HepG2 (cell line): ENCODE results near the gene DQX1. TPM values are rescaled to one million over a fixed set of nuclear protein-coding genes. Genes with fewer than 3 reads are reported as not detected.
A peak's percentile ranks its signal among the peaks of the same experiment; 100 is the strongest.

Experiments
- ESRRA ChIP-seq: sonication (generic); formaldehyde crosslinking; IDR thresholded peaks from 2 replicates; pipeline ENCODE4 v1.5.1; 2020; ENCODE audit warnings: mild to moderate bottlenecking, low read depth, missing genetic modification reagents
- GATAD1 ChIP-seq: IDR thresholded peaks from 2 replicates; pipeline ENCODE4 v1.6.1; 2016; ENCODE audit warnings: missing genetic modification reagents, missing compliant biosample characterization
- JUND ChIP-seq: sonication (generic); formaldehyde crosslinking; IDR thresholded peaks from 2 replicates; pipeline ENCODE4 v1.8.0; 2022; ENCODE audit warnings: mild to moderate bottlenecking, missing genetic modification reagents
- MEIS1 ChIP-seq: sonication (generic); formaldehyde crosslinking; IDR thresholded peaks from 2 replicates; pipeline ENCODE4 v1.9.0; 2021; ENCODE audit warnings: mild to moderate bottlenecking, missing genetic modification reagents, moderate library complexity, borderline replicate concordance
- MTA1 ChIP-seq: sonication (generic); formaldehyde crosslinking; IDR thresholded peaks from 2 replicates; pipeline ENCODE4 v1.4.0; 2020; ENCODE audit warnings: missing genetic modification reagents, mild to moderate bottlenecking, borderline replicate concordance
- POLR2A ChIP-seq, 2 experiments: IDR thresholded peaks; 2 replicates each; pipeline ENCODE4 v1.6.1; 2011; ENCODE audit warnings: low read depth in 2 of 2, low read length in 2 of 2, mild to moderate bottlenecking in 1 of 2, moderate library complexity in 1 of 2; ENCODE audit not compliant: insufficient read depth in 1 of 2
- PPARG ChIP-seq: conservative IDR thresholded peaks from 2 replicates; pipeline ENCODE4 v1.6.1; 2016; ENCODE audit warnings: missing biosample characterization, missing genetic modification reagents
- RAD51 ChIP-seq: fragments of 450-650 bp; IDR thresholded peaks from 2 replicates; pipeline ENCODE4 v1.6.1; 2016; ENCODE audit warnings: borderline replicate concordance
- RARG ChIP-seq: sonication (generic); formaldehyde crosslinking; IDR thresholded peaks from 2 replicates; pipeline ENCODE4 v1.4.0; 2020; ENCODE audit warnings: low read depth, mild to moderate bottlenecking, missing genetic modification reagents
- SAP130 ChIP-seq: IDR thresholded peaks from 2 replicates; pipeline ENCODE4 v1.6.1; 2016; ENCODE audit warnings: low read depth
- SMAD1 ChIP-seq: sonication (generic); formaldehyde crosslinking; IDR thresholded peaks from 2 replicates; pipeline ENCODE4 v1.4.0; 2020; ENCODE audit warnings: missing genetic modification reagents, low read depth, mild to moderate bottlenecking, borderline replicate concordance
- ZFP36 ChIP-seq: fragments of 150-350 bp; IDR thresholded peaks from 2 replicates; pipeline ENCODE4 v1.6.1; 2018; ENCODE audit warnings: borderline replicate concordance, low read length, low read depth; ENCODE audit not compliant: partially characterized antibody
- ZMYM3 ChIP-seq: sonication (generic); formaldehyde crosslinking; IDR thresholded peaks from 2 replicates; pipeline ENCODE4 v1.5.1; 2020; ENCODE audit warnings: mild to moderate bottlenecking, missing genetic modification reagents
- ZNF224 ChIP-seq: sonication (generic); formaldehyde crosslinking; IDR thresholded peaks from 2 replicates; pipeline ENCODE4 v1.5.0; 2020; ENCODE audit warnings: mild to moderate bottlenecking, missing genetic modification reagents
- ZNF430 ChIP-seq: sonication (generic); formaldehyde crosslinking; IDR thresholded peaks from 2 replicates; pipeline ENCODE4 v1.9.0; 2021; ENCODE audit warnings: mild to moderate bottlenecking, missing genetic modification reagents
- ZNF567 ChIP-seq: sonication (generic); formaldehyde crosslinking; IDR thresholded peaks from 2 replicates; pipeline ENCODE4 v1.8.1; 2023; ENCODE audit warnings: mild to moderate bottlenecking, missing genetic modification reagents, borderline replicate concordance
- ZNF780A ChIP-seq: sonication (generic); formaldehyde crosslinking; IDR thresholded peaks from 2 replicates; pipeline ENCODE4 v1.8.0; 2022; ENCODE audit warnings: mild to moderate bottlenecking, missing genetic modification reagents, moderate library complexity
- ZNF790 ChIP-seq: sonication (generic); formaldehyde crosslinking; IDR thresholded peaks from 2 replicates; pipeline ENCODE4 v1.8.0; 2022; ENCODE audit warnings: missing genetic modification reagents, mild to moderate bottlenecking, borderline replicate concordance
- polyA plus RNA-seq, 8 experiments: library from polyadenylated mRNA; depleted of rRNA in 3 of 8; stranded (reverse) in 7 of 8; unstranded in 1 of 8; fragments of >200 nt; fragmentation: Illumina TruSeq in 4 of 8; extraction: Trizol in 4 of 8; gene quantifications; 2 replicates each; pipeline versions ENCODE4 v1.2.1 to v1.2.3, GENCODE V29; 2011 to 2016; ENCODE audit warnings: low read depth in 4 of 8, missing spikeins in 1 of 8, mixed read lengths in 1 of 8; ENCODE audit not compliant: insufficient read depth in 1 of 8
- total RNA-seq, 5 experiments: library from RNA; depleted of rRNA; stranded (reverse); fragments of >200 nt; fragmentation: Illumina TruSeq; extraction: Trizol; gene quantifications; 2 replicates each; pipeline ENCODE4 v1.2.3, GENCODE V29; 2016; ENCODE audit warnings: low read depth in 1 of 5
- TF ChIP-seq, protein P1 (sequence below): IDR thresholded peaks from 2 replicates; pipeline ENCODE4 v1.6.1; 2016; ENCODE audit warnings: missing biosample characterization, missing genetic modification reagents, low read depth
- TF ChIP-seq, protein P2 (sequence below): sonication (generic); formaldehyde crosslinking; IDR thresholded peaks from 2 replicates; pipeline ENCODE4 v1.8.1; 2023; ENCODE audit warnings: mild to moderate bottlenecking, missing genetic modification reagents, borderline replicate concordance
- TF ChIP-seq, protein P3 (sequence below): sonication (generic); formaldehyde crosslinking; IDR thresholded peaks from 2 replicates; pipeline ENCODE4 v1.5.0; 2020; ENCODE audit warnings: mild to moderate bottlenecking, missing genetic modification reagents, borderline replicate concordance
- TF ChIP-seq, protein P4 (sequence below): sonication (generic); formaldehyde crosslinking; IDR thresholded peaks from 2 replicates; pipeline ENCODE4 v1.5.0; 2020; ENCODE audit warnings: missing genetic modification reagents, mild to moderate bottlenecking, borderline replicate concordance

DQX1 gene
- total and polyA plus RNA-seq, 2 of the 13 experiments (the other 11 are each of a cell fraction or from before 2014, with no cell fraction given) = 27.6 to 89.8 TPM

DNA sequence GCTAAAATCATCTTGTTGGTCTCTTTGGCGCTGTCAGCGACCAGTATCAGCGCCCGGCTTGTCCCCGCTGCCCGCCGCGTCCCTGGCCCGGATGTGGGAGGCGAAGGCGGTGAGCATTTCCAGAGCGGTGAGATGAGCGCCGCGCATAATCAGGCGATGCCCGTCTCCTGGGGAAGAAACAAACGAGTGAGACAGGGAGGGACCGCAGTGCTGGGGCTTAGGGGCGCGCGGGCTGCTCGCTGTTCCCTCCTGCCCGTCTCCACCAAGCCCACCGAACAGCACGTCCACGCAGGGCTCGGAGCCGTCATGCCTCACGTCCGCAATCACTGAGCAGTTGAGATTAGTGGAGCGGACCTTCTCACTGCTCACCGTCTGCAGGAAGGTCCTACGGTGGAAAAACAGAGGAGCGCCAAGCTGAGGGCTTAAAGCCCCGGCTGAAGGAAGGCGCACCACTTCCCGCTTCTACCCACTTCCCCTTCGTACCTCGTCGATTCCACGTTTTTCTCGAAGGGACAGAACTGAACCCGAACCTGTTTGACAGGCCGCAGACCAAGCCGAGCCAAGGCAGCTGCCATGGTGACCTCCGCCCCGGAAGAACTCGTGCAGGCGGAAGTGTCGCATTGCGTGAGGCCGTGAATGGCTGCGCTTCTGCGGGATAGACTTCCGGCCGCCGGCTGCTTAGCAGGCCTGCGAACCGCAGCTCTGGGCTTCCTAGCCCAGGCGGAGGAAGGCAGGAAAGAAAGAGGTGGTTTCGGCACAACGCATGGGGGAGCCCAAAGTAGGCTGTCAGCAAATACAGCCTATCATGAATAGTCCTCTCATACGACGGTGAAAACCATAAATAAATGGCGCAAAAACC, 53.7 kb downstream of the DQX1 start, which contains the start of gene MRPL53 (continued):
- peak; percentile 63; the same call in 1 of the 2 replicates for TF ChIP-seq ZNF790 (CRISPR knock-in tag)
- peak; percentile 98 for TF ChIP-seq SAP130 (CRISPR knock-in tag)
- peak; percentile 99 for TF ChIP-seq SMAD1 (CRISPR knock-in tag)
- TF ChIP-seq ZNF567 (CRISPR knock-in tag) = peak; percentile 99
- no peak for TF ChIP-seq ZFP36
- TF ChIP-seq, protein P1, sequence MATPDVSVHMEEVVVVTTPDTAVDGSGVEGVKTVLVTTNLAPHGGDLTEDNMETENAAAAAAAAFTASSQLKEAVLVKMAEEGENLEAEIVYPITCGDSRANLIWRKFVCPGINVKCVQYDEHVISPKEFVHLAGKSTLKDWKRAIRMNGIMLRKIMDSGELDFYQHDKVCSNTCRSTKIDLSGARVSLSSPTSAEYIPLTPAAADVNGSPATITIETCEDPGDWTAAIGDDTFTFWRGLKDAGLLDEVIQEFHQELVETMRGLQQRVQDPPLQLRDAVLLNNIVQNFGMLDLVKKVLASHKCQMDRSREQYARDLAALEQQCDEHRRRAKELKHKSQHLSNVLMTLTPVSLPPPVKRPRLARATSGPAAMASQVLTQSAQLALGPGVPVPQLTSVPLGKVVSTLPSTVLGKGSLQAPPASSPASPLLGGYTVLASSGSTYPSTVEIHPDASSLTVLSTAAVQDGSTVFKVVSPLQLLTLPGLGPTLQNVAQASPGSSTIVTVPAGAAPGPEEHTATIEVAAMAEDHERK (CRISPR knock-in tag) = peak; percentile 69
- TF ChIP-seq RARG (CRISPR knock-in tag) = peak; percentile 96
- TF ChIP-seq, protein P2, sequence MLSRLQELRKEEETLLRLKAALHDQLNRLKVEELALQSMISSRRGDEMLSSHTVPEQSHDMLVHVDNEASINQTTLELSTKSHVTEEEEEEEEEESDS (CRISPR knock-in tag) = no peak
- peak; percentile 65; the same call in 1 of the 2 replicates for TF ChIP-seq PPARG (CRISPR knock-in tag)
- peak; percentile 94 to 97 for TF ChIP-seq POLR2A (IDR thresholded peaks at IDR 0.05; ENCODE audit: insufficient read depth in 1 of 2, low read depth in 2 of 2, low read length in 2 of 2)
- TF ChIP-seq, protein P3, sequence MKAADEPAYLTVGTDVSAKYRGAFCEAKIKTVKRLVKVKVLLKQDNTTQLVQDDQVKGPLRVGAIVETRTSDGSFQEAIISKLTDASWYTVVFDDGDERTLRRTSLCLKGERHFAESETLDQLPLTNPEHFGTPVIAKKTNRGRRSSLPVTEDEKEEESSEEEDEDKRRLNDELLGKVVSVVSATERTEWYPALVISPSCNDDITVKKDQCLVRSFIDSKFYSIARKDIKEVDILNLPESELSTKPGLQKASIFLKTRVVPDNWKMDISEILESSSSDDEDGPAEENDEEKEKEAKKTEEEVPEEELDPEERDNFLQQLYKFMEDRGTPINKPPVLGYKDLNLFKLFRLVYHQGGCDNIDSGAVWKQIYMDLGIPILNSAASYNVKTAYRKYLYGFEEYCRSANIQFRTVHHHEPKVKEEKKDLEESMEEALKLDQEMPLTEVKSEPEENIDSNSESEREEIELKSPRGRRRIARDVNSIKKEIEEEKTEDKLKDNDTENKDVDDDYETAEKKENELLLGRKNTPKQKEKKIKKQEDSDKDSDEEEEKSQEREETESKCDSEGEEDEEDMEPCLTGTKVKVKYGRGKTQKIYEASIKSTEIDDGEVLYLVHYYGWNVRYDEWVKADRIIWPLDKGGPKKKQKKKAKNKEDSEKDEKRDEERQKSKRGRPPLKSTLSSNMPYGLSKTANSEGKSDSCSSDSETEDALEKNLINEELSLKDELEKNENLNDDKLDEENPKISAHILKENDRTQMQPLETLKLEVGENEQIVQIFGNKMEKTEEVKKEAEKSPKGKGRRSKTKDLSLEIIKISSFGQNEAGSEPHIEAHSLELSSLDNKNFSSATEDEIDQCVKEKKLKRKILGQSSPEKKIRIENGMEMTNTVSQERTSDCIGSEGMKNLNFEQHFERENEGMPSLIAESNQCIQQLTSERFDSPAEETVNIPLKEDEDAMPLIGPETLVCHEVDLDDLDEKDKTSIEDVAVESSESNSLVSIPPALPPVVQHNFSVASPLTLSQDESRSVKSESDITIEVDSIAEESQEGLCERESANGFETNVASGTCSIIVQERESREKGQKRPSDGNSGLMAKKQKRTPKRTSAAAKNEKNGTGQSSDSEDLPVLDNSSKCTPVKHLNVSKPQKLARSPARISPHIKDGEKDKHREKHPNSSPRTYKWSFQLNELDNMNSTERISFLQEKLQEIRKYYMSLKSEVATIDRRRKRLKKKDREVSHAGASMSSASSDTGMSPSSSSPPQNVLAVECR (CRISPR knock-in tag) = peak; percentile 99
- TF ChIP-seq GATAD1 = peak; percentile 99
- peak; percentile 67; the same call in 1 of the 2 replicates for TF ChIP-seq ESRRA (CRISPR knock-in tag)
- peak; percentile 89; the same call in 1 of the 2 replicates for TF ChIP-seq ZNF224 (CRISPR knock-in tag)
- TF ChIP-seq MEIS1 = 0 out of 2 replicates have a peak, but pooled peaks have one; percentile 95
- TF ChIP-seq, protein P4, sequence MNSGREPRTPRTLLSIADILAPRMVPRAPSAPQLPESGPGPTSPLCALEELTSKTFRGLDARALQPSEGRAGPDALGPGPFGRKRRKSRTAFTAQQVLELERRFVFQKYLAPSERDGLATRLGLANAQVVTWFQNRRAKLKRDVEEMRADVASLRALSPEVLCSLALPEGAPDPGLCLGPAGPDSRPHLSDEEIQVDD = 0 out of 2 replicates have a peak, but pooled peaks have one; percentile 60
- peak; percentile 74; the same call in 1 of the 2 replicates for TF ChIP-seq ZNF430
- TF ChIP-seq RAD51 = no peak
- TF ChIP-seq ZMYM3 (CRISPR knock-in tag) = peak; percentile 24; the same call in 1 of the 2 replicates
- no peak; the same call in 1 of the 2 replicates for TF ChIP-seq ZNF780A (CRISPR knock-in tag)
- TF ChIP-seq JUND (CRISPR knock-in tag) = no peak
- peak; percentile 91 for TF ChIP-seq MTA1 (CRISPR knock-in tag)
